NCI-H748 (cell line): Measurements from ENCODE around the gene INTS14.
"Not testable (repeated sequence)": the region's sequence is repeated elsewhere in the genome, so short reads cannot be mapped to it uniquely, and the experiment has no call there.

Source experiments
- DNase-seq: peaks from one replicate; lab custom pipeline; 2025; ENCODE audit not compliant: unreplicated experiment; lab: John Stamatoyannopoulos, UW

Gene INTS14

DNA sequence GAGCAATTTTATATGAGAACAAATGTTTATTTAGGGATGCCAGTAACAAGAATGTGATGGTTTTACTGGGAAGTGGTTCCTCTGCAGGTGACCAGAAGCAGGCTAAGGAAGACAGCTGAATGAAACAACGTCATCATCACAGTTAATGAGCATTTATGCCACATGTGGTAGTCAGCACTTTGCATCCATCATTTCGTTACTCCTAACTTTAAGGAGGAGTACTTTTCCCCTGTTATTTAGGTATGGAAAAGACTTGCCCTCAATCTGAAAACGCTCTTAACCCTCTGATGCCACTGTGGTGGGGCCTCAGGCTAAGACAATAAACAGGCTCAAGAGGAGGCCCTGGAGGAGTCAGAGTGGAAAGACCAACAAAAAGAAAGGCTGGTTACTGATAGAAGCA lies 31.2 kb downstream of the INTS14 start:
- no peak for DNase-seq

DNA sequence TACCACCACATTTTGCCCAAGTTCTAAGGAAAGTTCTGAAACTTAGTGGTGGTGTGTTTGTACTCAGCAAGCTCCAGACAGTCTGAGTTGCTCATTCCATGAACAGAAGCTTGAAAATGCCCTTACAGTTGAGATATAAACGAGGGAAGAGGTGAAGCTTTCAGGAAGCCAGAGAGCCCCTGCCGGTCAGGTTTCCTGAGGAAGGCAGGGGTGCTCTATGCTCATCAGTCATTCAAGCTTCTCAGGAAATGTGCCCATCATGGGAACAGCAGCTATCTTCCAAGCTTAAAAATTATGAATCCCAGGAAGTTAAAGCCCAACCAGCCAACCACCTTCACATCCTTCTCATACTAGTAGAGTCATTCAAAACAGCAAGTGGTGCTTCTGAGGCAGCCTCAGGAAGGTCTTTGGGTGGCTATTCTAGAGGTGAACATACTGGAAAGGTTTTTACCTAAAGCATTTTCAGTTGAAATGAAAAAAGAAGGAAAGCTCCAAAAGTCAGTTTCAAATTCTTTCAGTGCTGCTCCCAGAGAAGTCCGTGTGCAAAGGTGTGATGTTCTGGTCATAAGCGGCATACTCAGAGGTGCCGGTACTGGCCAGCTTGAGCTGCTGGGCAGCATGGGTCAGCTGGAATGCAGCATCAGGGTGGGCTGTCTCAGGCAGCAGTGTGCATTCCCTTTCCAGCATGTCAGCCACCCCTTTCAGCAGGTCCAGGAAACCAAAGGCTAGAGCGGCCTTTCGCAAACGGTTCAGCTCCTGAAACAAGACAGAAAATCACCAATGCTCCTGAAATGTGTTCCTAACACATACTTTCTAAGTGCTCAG lies 31.8 kb downstream of the INTS14 start:
- no peak for DNase-seq

DNA sequence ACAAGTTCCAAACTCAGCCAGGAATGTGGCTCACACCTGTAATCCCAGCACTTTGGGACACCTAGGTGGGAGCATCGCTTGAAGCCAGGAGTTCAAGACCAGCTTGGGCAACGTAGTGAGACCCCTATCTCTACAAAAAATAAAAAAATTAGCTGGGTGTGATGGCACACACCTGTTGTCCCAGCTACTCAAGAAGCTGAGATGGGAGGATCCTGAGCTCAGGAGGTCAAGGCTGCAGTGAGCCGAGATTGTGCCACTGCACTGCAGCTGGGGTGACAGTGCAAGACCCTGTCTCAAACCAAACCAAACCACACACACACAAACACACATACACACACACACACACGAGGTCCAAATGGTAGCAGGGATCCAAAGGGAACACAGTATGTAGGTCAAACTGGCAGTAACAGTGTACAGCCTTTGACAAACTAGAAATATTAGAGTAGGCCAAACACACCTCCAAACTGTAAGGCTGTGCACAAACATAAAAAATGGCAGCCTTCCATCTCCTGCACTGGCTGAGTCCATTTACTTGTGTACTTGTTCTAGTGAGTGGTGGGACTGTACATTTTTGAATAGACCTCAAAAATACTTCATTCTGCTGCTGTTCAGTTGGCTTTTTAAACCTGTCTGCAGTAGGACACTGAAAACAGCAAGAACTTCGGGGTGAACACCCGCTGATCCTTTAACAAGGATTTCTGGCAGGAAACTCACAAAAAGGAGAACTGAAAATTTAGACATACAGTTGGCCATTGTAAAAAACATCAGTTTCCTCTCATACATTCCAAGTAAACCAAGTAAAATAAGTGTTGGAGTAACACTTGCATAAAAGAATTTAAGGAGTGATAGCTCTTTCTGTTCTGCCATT lies 33.6 kb downstream of the INTS14 start:
- no peak for DNase-seq

DNA sequence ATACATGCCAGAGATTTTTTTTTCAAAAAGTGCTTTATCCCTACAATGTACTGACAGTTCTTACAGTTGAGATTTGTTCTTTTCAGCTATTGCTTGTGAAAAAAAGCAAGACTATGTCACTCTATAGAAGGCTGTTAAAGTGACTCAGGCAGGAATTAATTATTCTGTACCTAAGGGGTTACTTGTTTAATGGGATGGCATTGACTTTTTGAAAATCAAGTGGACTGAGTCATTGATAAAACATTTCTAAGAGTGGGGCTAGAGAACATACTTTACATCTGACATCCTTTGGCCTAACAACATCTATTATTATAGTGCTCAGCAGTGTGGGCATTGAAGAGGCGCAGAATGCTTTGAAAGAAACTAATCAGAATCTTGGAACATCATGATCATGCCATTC lies 34.3 kb downstream of the INTS14 start:
- DNase-seq: no peak

DNA sequence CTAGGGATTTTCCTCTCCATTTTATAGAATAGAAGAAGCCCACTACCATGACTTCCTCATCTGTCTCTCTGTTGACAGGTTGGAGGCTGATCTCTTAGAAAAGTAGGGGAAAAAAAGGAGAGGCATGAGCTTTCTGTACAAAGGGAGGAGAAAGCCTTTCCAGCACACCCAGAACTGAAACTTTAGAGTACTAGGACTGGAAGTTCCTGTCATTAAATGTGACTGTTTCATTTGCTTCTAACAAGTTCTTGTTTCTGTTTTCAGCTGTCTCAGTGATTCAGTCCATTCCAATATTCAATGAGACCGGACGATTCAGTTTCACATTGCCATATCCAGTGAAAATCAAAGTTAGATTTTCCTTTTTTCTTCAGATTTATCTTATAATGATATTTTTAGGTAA lies 39.0 kb downstream of the INTS14 start:
- no peak for DNase-seq

DNA sequence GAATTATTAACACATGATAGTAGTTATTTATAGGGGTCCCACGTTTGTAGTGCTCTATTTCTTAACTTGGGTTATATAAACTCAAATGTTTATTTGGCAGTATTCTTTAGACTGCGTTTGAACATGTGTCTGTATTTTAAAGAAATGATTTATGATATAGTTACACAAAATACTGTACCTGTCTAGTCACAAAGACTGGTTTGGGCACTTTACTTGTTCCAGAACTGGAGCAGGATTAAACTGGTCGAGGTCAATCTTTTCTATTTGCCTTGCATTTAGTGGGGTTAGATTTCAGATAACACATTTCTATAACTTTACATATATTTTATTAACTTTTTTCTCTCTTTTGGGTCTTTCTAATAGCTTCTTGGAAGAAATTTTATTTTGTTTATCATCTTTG lies 41.2 kb downstream of the INTS14 start:
- no peak for DNase-seq

DNA sequence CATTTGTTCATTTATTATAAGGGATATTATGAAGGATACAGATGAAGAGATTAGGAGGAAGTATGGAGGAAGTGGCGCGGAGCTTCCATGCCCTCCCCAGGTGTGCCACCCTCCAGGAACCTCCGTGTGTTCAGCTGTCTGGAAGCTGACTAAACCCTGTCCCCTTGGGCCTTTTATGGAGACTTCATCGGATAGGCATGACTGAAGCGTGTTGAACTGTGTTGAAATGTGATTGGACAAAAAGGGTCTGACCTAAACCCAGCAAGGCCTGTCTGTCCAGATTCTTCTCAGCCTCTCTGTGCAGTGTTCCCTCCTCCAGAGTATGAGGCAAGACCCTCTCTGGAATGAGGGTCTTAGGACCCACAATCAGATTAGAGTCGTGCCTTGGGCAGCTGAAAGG lies 49.0 kb downstream of the INTS14 start:
- DNase-seq: no peak

DNA sequence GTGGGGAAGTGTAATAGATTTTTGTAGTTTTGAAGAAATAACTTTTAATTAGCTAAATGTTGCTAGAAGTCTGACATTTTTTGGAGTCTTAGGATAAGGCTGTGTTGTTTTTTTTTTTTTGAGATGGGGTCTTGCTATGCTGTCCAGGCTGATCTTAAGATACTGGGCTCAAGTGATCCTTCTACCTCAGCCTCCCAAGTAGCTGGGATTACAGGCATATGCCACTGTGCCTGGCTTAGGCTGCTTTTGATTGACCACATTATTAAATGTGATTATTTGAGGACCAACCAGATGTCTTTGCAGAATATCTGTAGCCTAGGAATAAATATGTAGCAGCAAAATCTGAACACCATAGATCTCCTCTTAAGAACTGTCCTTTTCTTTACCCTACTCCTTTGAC lies 51.0 kb downstream of the INTS14 start:
- DNase-seq: no peak

DNA sequence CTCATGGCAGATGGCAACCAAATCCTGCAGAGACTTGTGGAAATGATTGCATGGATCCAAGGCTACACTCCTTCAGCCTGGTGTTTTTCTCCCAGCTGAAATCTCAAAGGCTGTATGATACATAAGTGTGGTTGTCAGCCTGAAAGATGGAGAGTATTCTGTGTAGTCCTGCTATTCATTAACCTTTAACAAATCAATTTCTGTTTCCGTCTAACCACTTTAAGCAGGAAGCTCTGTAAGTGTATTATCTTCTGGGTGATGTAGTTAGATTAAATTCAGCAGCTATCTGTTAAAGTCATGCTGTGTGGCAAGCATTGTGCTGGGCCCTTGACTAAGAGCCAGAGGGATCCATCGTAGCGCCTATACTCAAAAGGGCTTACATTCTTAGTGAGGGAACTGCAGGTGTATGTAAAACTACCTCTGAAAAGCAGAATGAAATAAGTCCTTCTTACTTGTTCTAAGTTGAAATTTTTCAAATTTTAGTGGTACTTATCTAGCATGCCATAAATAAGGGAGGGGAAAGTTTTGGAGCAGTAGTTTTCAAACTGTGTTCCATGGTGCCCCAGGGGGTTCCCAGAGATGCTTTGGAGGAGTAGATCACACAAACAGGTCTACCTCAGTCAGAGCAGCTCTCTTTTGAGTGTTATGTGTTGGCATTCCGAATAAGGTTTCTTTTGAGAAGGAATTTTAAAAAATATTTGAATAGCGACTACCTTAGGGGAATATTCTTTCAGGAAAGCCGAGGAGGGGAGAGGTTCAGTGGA lies 51.8 kb downstream of the INTS14 start:
- no peak for DNase-seq

DNA sequence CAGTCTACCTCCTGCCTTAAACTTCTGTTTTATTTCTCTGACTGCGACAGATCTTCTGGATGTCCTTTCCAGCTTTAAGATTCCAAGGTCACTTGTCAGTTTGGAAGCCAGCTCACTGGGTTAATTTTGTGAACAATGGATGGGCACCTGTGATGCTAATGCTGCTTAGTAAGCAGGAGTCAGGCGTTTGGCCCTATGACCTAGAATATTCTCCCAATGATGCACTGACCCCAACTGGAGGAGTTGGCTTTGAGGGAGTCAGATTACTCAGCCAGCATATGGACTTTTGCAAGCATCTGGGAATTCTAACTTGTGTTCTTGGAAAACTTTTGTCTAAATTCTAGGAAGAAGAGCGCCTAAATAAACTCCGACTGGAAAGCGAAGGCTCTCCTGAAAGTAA lies 52.6 kb downstream of the INTS14 start:
- DNase-seq: no peak

DNA sequence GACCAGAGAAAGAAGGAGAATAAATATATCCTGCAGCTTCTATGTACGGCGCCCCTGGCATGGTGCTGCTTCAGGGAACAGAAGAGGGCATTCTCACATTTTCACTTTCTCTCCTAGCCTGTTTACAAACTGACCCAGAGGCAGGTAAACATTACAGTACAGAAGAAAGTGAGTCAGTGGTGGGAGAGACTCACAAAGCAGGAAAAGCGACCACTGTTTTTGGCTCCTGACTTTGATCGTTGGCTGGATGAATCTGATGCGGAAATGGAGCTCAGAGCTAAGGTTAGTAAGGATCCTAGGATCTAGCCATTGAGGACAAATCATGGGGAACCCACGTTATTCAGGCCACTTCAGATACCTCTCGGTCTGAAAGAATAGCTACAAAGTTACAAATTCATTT lies 54.3 kb downstream of the INTS14 start:
- no peak for DNase-seq

DNA sequence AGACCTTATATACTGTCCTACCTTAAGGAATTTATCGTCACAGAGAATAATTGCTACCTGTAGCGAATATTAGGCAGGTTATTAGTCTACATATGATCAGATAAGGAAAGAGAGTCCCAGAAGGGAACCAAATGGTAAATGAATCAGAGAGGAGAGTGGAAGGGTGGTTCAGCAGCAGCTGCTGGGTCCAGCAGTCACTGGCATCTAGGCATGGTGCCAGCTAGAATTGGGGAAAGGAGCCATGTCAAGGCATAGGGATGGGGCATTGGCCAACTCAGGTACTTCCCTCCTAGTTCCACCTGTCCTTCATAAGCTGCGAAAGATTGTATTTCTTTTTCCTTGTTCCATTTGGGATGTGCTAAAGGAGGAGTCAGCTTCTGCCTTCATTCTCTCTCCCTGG lies 57.2 kb downstream of the INTS14 start:
- no peak for DNase-seq

DNA sequence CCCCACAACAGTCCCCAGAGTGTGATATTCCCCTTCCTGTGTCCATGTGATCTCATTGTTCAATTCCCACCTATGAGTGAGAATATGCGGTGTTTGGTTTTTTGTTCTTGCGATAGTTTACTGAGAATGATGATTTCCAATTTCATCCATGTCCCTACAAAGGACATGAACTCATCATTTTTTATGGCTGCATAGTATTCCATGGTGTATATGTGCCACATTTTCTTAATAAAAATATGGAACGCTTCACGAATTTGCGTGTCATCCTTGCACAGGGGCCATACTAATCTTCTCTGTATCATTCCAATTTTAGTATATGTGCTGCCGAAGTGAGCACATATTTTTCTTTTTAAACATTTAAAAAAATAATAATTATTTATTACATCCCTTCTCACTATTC lies 58.1 kb downstream of the INTS14 start:
- DNase-seq: not testable (repeated sequence)

DNA sequence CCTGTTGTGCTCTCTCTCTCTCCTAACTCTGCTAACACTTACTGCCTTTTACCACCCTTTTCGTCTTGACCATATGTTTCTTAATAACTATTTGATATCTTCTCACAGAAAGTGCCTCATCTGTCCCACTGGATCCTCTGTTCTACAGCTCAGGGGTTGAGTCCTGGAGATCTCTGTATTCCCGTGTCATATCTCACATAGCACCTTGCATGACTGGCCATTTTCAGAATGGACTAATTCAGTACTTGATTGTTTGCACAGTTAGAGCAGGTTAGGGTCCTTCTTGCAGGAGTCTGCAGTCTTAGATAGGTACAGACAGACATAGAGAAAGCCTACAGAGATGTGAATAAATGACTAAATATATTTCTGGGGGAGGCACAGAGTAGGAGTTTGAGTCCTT lies 59.7 kb downstream of the INTS14 start:
- DNase-seq: no peak

DNA sequence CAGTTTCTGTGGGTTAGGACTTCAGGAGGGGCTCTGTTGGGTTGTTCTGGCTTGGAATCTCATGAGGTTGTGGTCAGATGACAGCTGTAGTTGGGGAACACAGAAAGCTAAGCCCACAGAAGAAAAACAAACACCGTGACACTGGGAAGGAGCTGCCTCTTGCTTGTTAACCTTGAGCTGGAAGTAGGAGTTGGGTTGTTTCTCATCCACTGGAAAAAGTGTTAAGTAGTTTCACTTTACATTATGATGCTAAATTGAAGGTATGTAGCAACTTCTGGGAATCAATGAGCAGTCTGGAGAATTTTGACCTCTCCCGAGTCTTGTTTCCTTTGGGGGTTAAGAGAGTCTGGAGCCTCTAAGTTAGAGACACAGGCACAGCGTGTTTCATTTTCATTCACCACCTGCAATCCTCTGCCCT lies 60.2 kb downstream of the INTS14 start:
- no peak for DNase-seq

DNA sequence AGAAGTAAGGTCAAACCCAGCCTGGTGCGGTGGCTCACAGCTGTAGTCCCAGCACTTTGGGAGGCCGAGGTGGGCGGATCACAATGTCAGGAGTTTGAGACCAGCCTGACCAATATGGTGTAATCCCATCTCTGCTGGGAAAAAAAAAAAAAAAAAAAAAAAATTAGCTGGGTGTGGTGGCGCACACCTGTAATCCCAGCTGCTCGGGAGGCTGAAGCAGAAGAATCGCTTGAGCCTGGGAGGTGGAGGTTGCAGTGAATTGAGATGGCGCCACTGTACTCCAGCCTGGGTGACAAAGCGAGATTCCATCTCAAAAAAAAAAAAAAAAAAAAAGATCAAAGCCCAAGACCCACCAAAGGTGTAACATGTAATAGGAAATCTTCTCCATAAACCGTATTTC lies 61.6 kb downstream of the INTS14 start:
- DNase-seq: not testable (repeated sequence)

DNA sequence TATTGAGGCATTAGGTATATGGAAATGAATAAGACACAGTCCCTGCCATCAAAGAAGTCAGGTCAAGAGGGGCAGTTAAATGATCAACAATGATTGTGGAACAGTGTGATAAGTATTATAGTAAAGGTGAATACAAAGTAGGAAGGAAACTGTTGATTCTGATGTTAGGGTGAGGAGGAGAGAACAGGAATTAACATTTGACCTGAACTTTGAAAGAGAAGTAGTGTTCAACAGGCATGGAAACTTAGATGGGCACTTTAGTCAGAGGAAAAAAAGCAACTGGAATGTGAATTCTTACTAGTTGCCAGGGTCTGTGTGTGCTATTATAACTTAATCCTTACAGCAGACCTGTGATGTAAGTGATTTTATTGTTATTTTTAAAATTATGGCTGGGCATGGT lies 63.1 kb downstream of the INTS14 start:
- no peak for DNase-seq

DNA sequence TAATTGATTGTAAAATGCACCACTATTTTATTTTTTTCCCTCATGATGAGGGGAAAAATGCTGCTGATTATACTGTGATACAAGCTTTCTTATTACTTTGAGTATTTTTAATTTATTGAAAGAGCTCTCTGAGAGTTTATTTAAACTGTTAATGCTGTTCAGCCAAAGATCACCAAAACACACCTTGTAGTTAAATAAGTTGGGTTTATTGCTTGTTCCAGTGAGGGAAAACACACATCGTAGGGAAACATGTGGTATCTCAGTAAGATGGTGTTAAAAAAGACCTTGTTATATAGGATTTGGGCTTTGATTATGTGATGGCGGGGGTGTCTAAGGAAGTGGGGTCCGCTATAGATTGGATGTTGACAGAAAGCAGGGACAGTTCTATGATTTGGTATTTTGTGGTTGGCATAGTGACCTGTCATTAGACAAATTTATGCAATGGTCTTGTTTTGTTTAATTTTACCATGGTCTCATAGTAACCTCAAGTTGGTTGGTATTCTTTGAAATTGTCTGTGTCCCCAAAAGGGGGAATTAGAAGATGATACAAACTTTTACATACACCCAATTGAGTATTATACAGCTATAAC lies 69.6 kb downstream of the INTS14 start:
- DNase-seq: no peak

DNA sequence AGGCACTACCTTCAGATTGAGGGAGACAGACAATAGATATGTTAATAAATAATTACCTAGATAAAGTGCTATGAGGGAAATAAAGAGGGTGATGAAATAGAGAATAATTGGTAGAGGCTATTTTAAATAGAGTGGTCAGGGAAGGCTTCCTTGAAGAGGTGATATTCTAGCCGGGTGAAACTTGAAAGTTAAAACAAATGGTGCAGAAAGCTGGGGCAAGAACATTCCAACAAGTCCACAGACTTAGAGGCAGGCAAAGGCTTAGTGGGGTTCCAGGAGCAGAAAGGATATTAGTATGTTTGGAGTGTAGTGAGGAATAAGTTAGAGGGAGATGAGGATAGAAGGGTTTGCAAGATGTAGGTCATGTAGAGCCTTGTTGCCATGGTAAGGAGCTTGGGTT lies 70.6 kb downstream of the INTS14 start:
- no peak for DNase-seq

DNA sequence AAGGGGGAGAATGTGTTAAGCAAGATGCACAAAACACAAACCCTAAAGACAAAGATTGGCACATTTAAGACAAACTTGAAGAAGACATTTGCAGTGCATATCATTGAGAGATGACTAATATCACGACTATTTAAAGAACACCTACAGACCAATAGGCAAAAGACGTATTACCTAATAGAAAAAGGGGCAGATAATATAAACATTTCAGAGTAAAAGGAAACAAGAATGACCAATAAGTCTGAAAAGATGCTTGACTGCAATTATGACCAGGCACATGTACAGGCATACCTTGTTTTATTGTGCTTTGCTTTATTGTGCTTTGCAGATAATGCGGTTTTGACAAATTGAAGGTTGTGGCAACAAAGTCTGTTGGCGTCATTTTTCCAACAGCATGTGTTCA lies 75.7 kb downstream of the INTS14 start:
- DNase-seq: no peak

DNA sequence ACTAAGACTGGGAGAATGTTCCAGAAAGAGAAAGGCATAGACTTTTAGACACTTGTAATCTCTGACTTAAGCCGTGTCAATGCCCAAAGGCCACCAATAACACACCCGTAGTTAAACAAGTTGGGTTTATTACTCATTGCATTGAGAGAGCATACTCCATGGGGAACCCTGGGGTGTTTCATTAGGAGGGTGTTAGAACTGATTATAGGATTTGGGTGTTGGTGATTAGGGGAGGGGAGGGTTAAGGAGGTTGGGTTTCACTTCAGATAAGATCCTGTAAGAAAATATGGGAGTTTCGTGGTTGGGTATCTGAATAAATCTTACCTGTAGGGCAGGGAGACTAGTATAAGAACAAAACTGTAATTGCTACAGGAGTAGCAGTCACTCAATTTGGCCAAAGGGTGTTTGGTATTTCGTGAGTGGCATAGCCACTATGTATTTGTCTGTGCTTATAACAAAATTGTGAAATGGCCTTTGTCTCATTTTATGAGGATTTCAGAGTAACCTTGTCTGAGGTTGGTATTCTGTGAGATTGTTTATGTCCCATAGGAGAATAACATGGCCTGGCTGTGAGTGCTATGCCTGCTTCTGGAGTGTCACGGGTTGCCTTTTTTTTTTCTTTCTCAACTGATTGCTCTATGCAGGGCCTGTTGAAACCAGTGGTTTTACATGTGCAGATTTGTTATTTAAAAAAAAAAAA lies 77.7 kb downstream of the INTS14 start:
- DNase-seq: no peak
